ENCODE results near the gene HIPK3.
"Not testable (repeated sequence)": the region's sequence is repeated elsewhere in the genome, so short reads cannot be mapped to it uniquely, and the experiment has no call there.

Gene HIPK3

GRCh38 chr11:33259869-33260268 lies 2.7 kb downstream of the HIPK3 start:
- DNase-seq = no peak

- DNase-seq = not testable (repeated sequence)
Observed at GRCh38 chr11:33261350-33261749, 4.2 kb downstream of the HIPK3 start.

GRCh38 chr11:33262011-33262645 lies 4.9 kb downstream of the HIPK3 start:
- DNase-seq = no peak

GRCh38 chr11:33263549-33263948 lies 6.4 kb downstream of the HIPK3 start:
- DNase-seq = no peak

GRCh38 chr11:33264926-33265325 lies 7.7 kb downstream of the HIPK3 start:
- DNase-seq = no peak

GRCh38 chr11:33266393-33267215 lies 9.4 kb downstream of the HIPK3 start:
- no peak for DNase-seq

GRCh38 chr11:33268945-33269540 lies 11.9 kb downstream of the HIPK3 start:
- no peak for DNase-seq

GRCh38 chr11:33269822-33270221 lies 12.6 kb downstream of the HIPK3 start:
- DNase-seq = no peak

GRCh38 chr11:33271059-33271458 lies 13.9 kb downstream of the HIPK3 start:
- no peak for DNase-seq

GRCh38 chr11:33272338-33273107 lies 15.3 kb downstream of the HIPK3 start:
- no peak for DNase-seq

GRCh38 chr11:33273656-33274055 lies 16.5 kb downstream of the HIPK3 start:
- DNase-seq = no peak

- DNase-seq = no peak
Observed at GRCh38 chr11:33280411-33280810, 23.2 kb downstream of the HIPK3 start.

GRCh38 chr11:33281758-33282157 lies 24.6 kb downstream of the HIPK3 start:
- DNase-seq = no peak

GRCh38 chr11:33284818-33285217 lies 27.6 kb downstream of the HIPK3 start:
- DNase-seq = no peak

GRCh38 chr11:33290319-33290718 lies 33.1 kb downstream of the HIPK3 start:
- DNase-seq = no peak

- no peak for DNase-seq
Observed at GRCh38 chr11:33291004-33291777, 34.0 kb downstream of the HIPK3 start.

- DNase-seq = no peak
Observed at GRCh38 chr11:33292311-33292710, 35.1 kb downstream of the HIPK3 start.

GRCh38 chr11:33294224-33294623 lies 37.0 kb downstream of the HIPK3 start:
- DNase-seq = no peak

GRCh38 chr11:33294797-33295196 lies 37.6 kb downstream of the HIPK3 start:
- no peak for DNase-seq

GRCh38 chr11:33296695-33297094 lies 39.5 kb downstream of the HIPK3 start:
- DNase-seq = no peak

- no peak for DNase-seq
Observed at GRCh38 chr11:33303541-33303940, 46.4 kb downstream of the HIPK3 start.

- not testable (repeated sequence) for DNase-seq
Observed at GRCh38 chr11:33306821-33307220, 49.6 kb downstream of the HIPK3 start.

- no peak for DNase-seq
Observed at GRCh38 chr11:33307984-33308383, 50.8 kb downstream of the HIPK3 start.

All from COR-L47 (cell line).